ENCODE results near the gene TGFA.

GRCh38 chr2:70523996-70524965 is 29.3 kb downstream of the TGFA start:
- TF ChIP-seq EZH2 (IDR thresholded peaks at IDR 0.05), result no peak
- TF ChIP-seq, protein P1, sequence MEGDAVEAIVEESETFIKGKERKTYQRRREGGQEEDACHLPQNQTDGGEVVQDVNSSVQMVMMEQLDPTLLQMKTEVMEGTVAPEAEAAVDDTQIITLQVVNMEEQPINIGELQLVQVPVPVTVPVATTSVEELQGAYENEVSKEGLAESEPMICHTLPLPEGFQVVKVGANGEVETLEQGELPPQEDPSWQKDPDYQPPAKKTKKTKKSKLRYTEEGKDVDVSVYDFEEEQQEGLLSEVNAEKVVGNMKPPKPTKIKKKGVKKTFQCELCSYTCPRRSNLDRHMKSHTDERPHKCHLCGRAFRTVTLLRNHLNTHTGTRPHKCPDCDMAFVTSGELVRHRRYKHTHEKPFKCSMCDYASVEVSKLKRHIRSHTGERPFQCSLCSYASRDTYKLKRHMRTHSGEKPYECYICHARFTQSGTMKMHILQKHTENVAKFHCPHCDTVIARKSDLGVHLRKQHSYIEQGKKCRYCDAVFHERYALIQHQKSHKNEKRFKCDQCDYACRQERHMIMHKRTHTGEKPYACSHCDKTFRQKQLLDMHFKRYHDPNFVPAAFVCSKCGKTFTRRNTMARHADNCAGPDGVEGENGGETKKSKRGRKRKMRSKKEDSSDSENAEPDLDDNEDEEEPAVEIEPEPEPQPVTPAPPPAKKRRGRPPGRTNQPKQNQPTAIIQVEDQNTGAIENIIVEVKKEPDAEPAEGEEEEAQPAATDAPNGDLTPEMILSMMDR (IDR thresholded peaks at IDR 0.05), result no peak
- TF ChIP-seq EZH2phosphoT487 (IDR thresholded peaks at IDR 0.05), result no peak
